ENCODE measurements around the gene GATA2. TPM values are rescaled to one million over a fixed set of nuclear protein-coding genes. Genes with fewer than 3 reads are reported as not detected.

The GATA2 gene
- total RNA-seq, 3 donors from 2014 or later (not counting 1 experiment from before 2014, with no cell fraction given), result 0.92 to 225 (median 8.4) TPM

- H3K27ac Mint-ChIP-seq, result no peak overlapping the region
- DNase-seq (no peak), ATAC-seq (no peak)
- intact Hi-C loops (cut with micrococcal nuclease), result loop anchor here (2.0 kb wide), 1 partner anchor 72 kb away; no protein-coding TSS in a partner anchor
- Histone ChIP-seq H3K4me1 (ENCODE audit: control insufficient read depth, insufficient read depth, low read length) (peaks cover 11% of the 10 kb centered on the region), H3K4me3 (ENCODE audit: low read length) (no peak overlapping the region), H3K27ac (ENCODE audit: low read length) (no peak overlapping the region), H3K9me3 (ENCODE audit: control insufficient read depth, insufficient read depth, low read length) (no peaks in the 10 kb centered on the region), H3K36me3 (ENCODE audit: control insufficient read depth, insufficient read depth, low read length) (no peaks in the 10 kb centered on the region), H3K27me3 (ENCODE audit: control insufficient read depth, insufficient read depth, low read length) (peaks cover 14% of the 10 kb centered on the region)
- 93% methylated on average over 15 of the region's 15 CpGs for WGBS (ENCODE audit: insufficient coverage)
- peak overlapping the region; percentile 62 for H3K4me3 Mint-ChIP-seq
- no peaks in the 10 kb centered on the region for H3K9me3 Mint-ChIP-seq
- H3K36me3 Mint-ChIP-seq, result no peaks in the 10 kb centered on the region
- TF ChIP-seq CTCF (IDR thresholded peaks at IDR 0.05), result no peak
- H3K27me3 Mint-ChIP-seq (ENCODE audit: low read depth in 2 of 2), result peaks cover 59 to 79% of the 10 kb centered on the region in 2 donors
- peaks cover 0 to 21% of the 10 kb centered on the region in 2 donors for H3K4me1 Mint-ChIP-seq
These were observed 6.0 kb upstream of the GATA2 start for GRCh38 chr3:128498901-128499530.

- TF ChIP-seq CTCF (IDR thresholded peaks at IDR 0.05), result no peak
- H3K27me3 Mint-ChIP-seq (ENCODE audit: low read depth in 2 of 2), result peaks cover 66 to 81% of the 10 kb centered on the region in 2 donors
- peak in 1 of 3 donors; percentile 3 for ATAC-seq
These were observed 5.2 kb upstream of the GATA2 start for GRCh38 chr3:128498127-128498626.

GRCh38 chr3:128497305-128498126 is 4.5 kb upstream of the GATA2 start:
- peak overlapping the region; percentile 11 for H3K4me3 ChIP-seq (ENCODE audit: low read length)
- Mint-ChIP-seq H3K27ac (no peak overlapping the region), H3K27me3 (ENCODE audit: low read depth in 2 of 2) (peaks cover 65 to 77% of the 10 kb centered on the region in 2 donors), H3K4me3 (peak overlapping the region; percentile 78), H3K4me1 (peaks cover 0 to 21% of the 10 kb centered on the region in 2 donors), H3K9me3 (no peaks in the 10 kb centered on the region), H3K36me3 (no peaks in the 10 kb centered on the region)
- ATAC-seq, result peak; percentile 39 to 70 (median 60)
- peak; percentile 69 for TF ChIP-seq CTCF (IDR thresholded peaks at IDR 0.05)
- intact Hi-C loops (cut with micrococcal nuclease), result loop anchor here (1.0 to 2.0 kb wide), 2 partner anchors 71 to 402 kb away; no protein-coding TSS in a partner anchor
- peaks cover 24% of the 10 kb centered on the region for H3K27me3 ChIP-seq (ENCODE audit: control insufficient read depth, insufficient read depth, low read length)
- DNase-seq, result peak; percentile 54 to 77
- H3K9me3 ChIP-seq (ENCODE audit: control insufficient read depth, insufficient read depth, low read length), result no peaks in the 10 kb centered on the region
- H3K4me1 ChIP-seq (ENCODE audit: control insufficient read depth, insufficient read depth, low read length), result peaks cover 15% of the 10 kb centered on the region
- H3K27ac ChIP-seq (ENCODE audit: low read length), result no peak overlapping the region
- 9% methylated on average over 77 of the region's 77 CpGs for WGBS (ENCODE audit: insufficient coverage)
- no peaks in the 10 kb centered on the region for H3K36me3 ChIP-seq (ENCODE audit: control insufficient read depth, insufficient read depth, low read length)

More at GRCh38 chr3:128498127-128498626, 5.2 kb upstream of the GATA2 start:
- Mint-ChIP-seq H3K9me3 (no peaks in the 10 kb centered on the region), H3K4me1 (peaks cover 0 to 21% of the 10 kb centered on the region in 2 donors), H3K36me3 (no peaks in the 10 kb centered on the region), H3K4me3 (peak overlapping the region; percentile 62), H3K27ac (no peak overlapping the region)
- peaks cover 22% of the 10 kb centered on the region for H3K27me3 ChIP-seq (ENCODE audit: control insufficient read depth, insufficient read depth, low read length)
- H3K27ac ChIP-seq (ENCODE audit: low read length), result no peak overlapping the region
- DNase-seq, result no peak
- no peak overlapping the region for H3K4me3 ChIP-seq (ENCODE audit: low read length)
- no peaks in the 10 kb centered on the region for H3K9me3 ChIP-seq (ENCODE audit: control insufficient read depth, insufficient read depth, low read length)
- no peaks in the 10 kb centered on the region for H3K36me3 ChIP-seq (ENCODE audit: control insufficient read depth, insufficient read depth, low read length)
- H3K4me1 ChIP-seq (ENCODE audit: control insufficient read depth, insufficient read depth, low read length), result peaks cover 11% of the 10 kb centered on the region
- WGBS (ENCODE audit: insufficient coverage), result 31% methylated on average over 5 of the region's 5 CpGs
- intact Hi-C loops (cut with micrococcal nuclease), result loop anchor here (2.0 kb wide), 1 partner anchor 71 kb away; no protein-coding TSS in a partner anchor
